GM18508 (cell line): ENCODE data around the gene SPRYD4.

ENCODE experiments used
- ATAC-seq: cut with Tn5 transposase; IDR thresholded peaks from one replicate; pipeline ENCODE4 v1.9.1; 2021; ENCODE audit warnings: moderate number of reproducible peaks; ENCODE audit not compliant: insufficient read depth, unreplicated experiment

SPRYD4 gene

GRCh38 chr12:56518570-56518969 is 50.2 kb downstream of the SPRYD4 start:
- no peak for ATAC-seq

GRCh38 chr12:56520048-56520447 is 51.7 kb downstream of the SPRYD4 start:
- no peak for ATAC-seq

- no peak for ATAC-seq
These were observed 52.1 kb downstream of the SPRYD4 start for GRCh38 chr12:56520506-56520905.

GRCh38 chr12:56521209-56521589 is 52.8 kb downstream of the SPRYD4 start:
- no peak for ATAC-seq

- ATAC-seq: no peak
These were observed 53.4 kb downstream of the SPRYD4 start, which contains the start of gene RBMS2 for GRCh38 chr12:56521590-56522371. Gene RBMS2, plus strand, starts transcription at chr12:56521820. Its CDS starts 204 bp downstream, at chr12:56522024.

- no peak for ATAC-seq
These were observed 54.2 kb downstream of the SPRYD4 start for GRCh38 chr12:56522411-56523193.

- no peak for ATAC-seq
These were observed 60.5 kb downstream of the SPRYD4 start for GRCh38 chr12:56528846-56529245.
